Measurements from ENCODE around the gene SMYD3.

Gene SMYD3

DNA sequence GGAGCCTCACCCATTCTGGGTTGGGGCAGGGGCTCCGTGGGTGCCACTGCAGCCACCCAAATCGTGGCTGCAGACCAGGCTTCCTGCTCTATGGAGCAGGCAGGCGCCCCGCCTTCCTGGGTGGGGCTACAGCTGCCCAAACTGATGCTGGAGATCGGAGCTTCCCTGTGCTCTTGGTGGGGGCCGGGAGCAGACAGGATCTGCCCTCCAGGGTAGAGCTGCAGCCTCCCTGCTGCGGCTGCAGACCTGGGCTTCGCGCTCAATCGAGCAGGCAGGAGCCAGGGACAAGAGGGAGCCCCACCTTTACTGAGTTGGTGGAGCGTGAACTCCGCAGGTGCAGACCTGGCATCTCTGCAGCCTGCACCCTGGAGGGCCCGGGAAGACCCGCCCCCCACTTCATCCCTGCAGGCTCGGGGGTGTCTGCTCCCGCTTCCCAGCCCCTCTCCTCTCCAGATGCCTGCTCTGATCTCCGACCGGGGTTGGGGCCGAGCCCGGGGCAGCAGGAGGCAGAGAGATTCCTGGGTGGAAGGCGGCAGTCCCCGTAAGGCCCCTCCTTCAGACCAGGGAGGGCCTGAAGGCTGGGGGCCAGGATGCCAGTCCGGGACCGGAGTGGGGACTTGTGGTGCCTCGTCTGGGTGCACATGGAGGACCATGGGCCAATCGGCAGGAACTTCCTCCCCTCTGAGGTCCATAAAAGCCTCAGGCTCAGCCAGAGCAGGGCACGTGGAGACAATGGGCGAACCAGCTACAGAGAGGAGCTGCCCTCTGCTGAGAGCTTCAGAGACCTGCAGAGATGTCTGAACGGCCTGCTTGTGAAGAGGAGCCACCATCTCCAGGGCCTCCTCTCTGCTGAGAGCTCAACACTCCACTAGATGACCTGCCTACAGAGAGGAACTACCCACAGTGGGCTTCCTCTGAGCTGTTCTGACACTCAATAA, 359.3 kb downstream of the SMYD3 start:
- Histone ChIP-seq H3K27ac (ENCODE audit: low read depth, low read length) (no peak overlapping the region), H3K4me3 (ENCODE audit: low read depth in 1 of 2, low read length in 2 of 2) (no peak overlapping the region), H3K9ac (ENCODE audit: low read length) (no peak overlapping the region)

DNA sequence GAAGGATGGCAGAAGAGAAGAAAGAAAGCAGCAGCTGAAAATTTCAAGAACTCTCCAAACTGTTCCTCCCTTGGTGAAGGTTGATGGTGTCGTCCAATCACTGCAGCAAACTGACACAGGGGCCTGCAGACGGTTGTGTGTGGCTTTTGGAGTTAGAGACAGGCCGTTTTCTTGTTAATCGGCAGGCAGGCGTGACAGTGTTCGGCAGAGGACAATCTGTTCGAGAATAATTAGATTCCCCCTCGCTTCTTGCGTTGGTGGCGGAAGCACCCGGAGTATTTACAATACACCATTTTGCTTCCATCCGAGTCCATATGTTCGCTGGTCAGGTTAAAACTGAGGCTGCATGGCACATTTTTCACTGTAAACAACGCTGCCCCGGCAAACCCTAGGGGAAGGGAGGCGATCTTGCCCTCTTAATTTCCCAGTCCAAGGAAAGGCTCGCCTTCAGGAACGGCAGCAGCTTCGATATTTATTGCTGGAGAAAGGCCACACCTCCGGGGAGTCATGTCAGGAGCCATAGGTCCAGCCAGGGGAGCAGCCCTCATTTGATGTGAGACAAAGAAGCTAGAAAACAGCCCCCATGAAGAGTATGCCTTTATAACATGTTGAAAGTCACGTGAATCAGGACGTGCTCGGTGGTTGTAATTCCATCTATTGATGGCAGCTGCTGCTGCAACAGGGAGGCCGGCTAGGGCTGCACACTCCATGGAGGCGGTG, 360.1 kb downstream of the SMYD3 start:
- Histone ChIP-seq H3K4me3 (ENCODE audit: low read depth in 1 of 2, low read length in 2 of 2) (no peak overlapping the region), H3K27ac (ENCODE audit: low read depth, low read length) (no peak overlapping the region), H3K9me3 (ENCODE audit: low read length) (no peaks in the 10 kb centered on the region), H3K36me3 (ENCODE audit: insufficient read depth, low read length) (no peaks in the 10 kb centered on the region), H3K9ac (ENCODE audit: low read length) (no peak overlapping the region), H3K27me3 (ENCODE audit: control insufficient read depth in 1 of 2, insufficient read depth in 2 of 2, low read length in 2 of 2) (no peaks in the 10 kb centered on the region), H3K4me1 (ENCODE audit: insufficient read depth, low read length) (no peaks in the 10 kb centered on the region)

More for the DNA sequence above, 359.3 kb downstream of the SMYD3 start:
- H3K4me1 ChIP-seq (ENCODE audit: insufficient read depth, low read length), result no peaks in the 10 kb centered on the region
- H3K27me3 ChIP-seq (ENCODE audit: control insufficient read depth in 1 of 2, insufficient read depth in 2 of 2, low read length in 2 of 2), result no peaks in the 10 kb centered on the region
- H3K9me3 ChIP-seq (ENCODE audit: low read length), result no peaks in the 10 kb centered on the region
- H3K36me3 ChIP-seq (ENCODE audit: insufficient read depth, low read length), result no peaks in the 10 kb centered on the region

DNA sequence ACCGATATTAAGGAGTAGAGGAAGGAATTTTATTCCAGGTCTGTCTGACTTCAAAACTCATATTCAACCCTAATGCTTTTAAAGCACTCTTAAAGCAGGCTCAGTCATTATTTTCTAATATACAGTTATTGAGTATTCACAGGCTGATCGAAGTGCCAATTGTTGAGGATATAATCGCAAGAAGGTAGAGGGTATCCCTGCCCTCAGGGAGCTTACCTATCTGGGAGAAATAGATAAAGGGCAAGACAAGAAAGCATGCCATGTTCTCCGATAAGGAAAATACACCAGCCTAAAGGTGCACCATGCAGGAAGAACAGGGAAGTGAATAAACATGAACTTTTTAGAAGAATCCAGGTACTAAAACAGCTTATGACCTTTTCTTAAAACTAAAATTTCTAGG, 361.2 kb downstream of the SMYD3 start:
- no peak overlapping the region for H3K9ac ChIP-seq (ENCODE audit: low read length)
- no peaks in the 10 kb centered on the region for H3K4me1 ChIP-seq (ENCODE audit: insufficient read depth, low read length)
- H3K27ac ChIP-seq (ENCODE audit: low read depth, low read length), result no peak overlapping the region
- no peaks in the 10 kb centered on the region for H3K27me3 ChIP-seq (ENCODE audit: control insufficient read depth in 1 of 2, insufficient read depth in 2 of 2, low read length in 2 of 2)
- no peaks in the 10 kb centered on the region for H3K36me3 ChIP-seq (ENCODE audit: insufficient read depth, low read length)
- no peaks in the 10 kb centered on the region for H3K9me3 ChIP-seq (ENCODE audit: low read length)
- H3K4me3 ChIP-seq (ENCODE audit: low read depth in 1 of 2, low read length in 2 of 2), result no peak overlapping the region

DNA sequence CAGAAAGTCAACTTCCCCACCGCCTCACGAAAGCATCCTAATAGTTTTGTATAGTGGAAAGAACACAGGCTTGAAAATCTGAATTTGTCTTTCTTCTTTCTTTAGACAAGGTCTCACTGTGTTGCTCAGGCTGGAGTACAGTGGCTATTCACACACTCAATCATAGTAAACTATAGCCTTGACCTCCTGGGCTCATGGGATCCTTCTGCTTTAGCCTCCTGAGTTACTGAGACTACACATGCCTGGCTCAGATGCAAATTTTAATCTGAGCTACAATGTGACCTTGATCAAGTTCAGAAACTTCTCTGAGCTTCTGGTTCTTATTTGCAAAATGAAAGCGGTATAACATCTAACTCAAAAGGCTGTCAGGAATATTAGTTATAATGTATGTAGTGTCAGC, 362.1 kb downstream of the SMYD3 start:
- H3K27ac ChIP-seq (ENCODE audit: low read depth, low read length), result no peak overlapping the region
- no peaks in the 10 kb centered on the region for H3K27me3 ChIP-seq (ENCODE audit: control insufficient read depth in 1 of 2, insufficient read depth in 2 of 2, low read length in 2 of 2)
- H3K36me3 ChIP-seq (ENCODE audit: insufficient read depth, low read length), result no peaks in the 10 kb centered on the region
- H3K4me1 ChIP-seq (ENCODE audit: insufficient read depth, low read length), result no peaks in the 10 kb centered on the region
- H3K9ac ChIP-seq (ENCODE audit: low read length), result no peak overlapping the region
- H3K9me3 ChIP-seq (ENCODE audit: low read length), result no peaks in the 10 kb centered on the region
- H3K4me3 ChIP-seq (ENCODE audit: low read depth in 1 of 2, low read length in 2 of 2), result no peak overlapping the region

DNA sequence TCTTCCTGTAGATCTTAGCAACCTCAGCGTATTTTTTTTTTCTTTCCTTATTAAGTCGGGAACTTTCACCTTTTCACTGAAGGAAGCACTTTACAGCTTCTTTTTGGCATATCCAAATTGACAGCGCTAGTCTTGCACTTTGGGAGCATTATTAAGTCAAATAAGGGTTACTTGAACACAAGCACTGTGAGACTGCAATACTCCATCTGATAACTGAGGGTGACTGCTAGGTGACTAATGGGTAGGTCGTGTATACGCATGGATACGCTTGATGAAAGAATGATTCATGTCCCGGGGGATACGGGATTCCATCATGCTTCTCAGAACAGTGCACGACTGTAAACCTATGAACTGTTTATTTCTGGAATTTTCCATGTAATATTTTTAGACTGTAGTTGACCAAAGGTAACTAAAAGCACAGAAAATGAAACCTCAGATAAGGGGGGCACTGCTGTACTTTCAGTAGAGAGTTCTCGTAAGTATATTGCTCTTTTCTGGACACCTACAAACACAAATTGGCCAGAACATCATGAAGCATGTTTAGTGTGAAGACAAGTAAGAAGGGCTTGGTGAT, 364.7 kb downstream of the SMYD3 start:
- H3K27ac ChIP-seq (ENCODE audit: low read depth, low read length), result no peak overlapping the region
- no peak overlapping the region for H3K4me3 ChIP-seq (ENCODE audit: low read depth in 1 of 2, low read length in 2 of 2)
- no peak overlapping the region for H3K9ac ChIP-seq (ENCODE audit: low read length)
- H3K9me3 ChIP-seq (ENCODE audit: low read length), result no peaks in the 10 kb centered on the region
- H3K36me3 ChIP-seq (ENCODE audit: insufficient read depth, low read length), result no peaks in the 10 kb centered on the region
- H3K27me3 ChIP-seq (ENCODE audit: control insufficient read depth in 1 of 2, insufficient read depth in 2 of 2, low read length in 2 of 2), result no peaks in the 10 kb centered on the region
- H3K4me1 ChIP-seq (ENCODE audit: insufficient read depth, low read length), result no peaks in the 10 kb centered on the region

DNA sequence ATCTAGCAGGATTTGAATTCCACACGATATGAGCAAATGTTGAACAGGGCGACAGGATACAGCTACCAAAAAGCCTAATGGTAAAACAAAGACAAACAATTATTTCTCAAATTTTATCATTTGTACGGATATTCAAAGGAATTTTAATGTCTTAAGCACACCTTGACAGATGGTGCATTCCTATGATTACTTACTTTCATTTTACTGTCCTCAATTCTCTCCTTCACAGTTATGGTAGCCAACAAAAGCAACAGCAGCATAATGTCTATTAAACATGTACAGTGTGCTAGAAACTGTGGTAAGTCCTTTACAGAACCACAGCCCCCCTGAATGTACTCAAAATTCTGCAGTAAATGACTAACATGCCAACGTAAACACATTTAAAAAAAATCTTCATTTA, 365.8 kb downstream of the SMYD3 start:
- Histone ChIP-seq H3K27ac (ENCODE audit: low read depth, low read length) (no peak overlapping the region), H3K27me3 (ENCODE audit: control insufficient read depth in 1 of 2, insufficient read depth in 2 of 2, low read length in 2 of 2) (no peaks in the 10 kb centered on the region), H3K4me1 (ENCODE audit: insufficient read depth, low read length) (no peaks in the 10 kb centered on the region), H3K9ac (ENCODE audit: low read length) (no peak overlapping the region), H3K4me3 (ENCODE audit: low read depth in 1 of 2, low read length in 2 of 2) (no peak overlapping the region), H3K9me3 (ENCODE audit: low read length) (no peaks in the 10 kb centered on the region), H3K36me3 (ENCODE audit: insufficient read depth, low read length) (no peaks in the 10 kb centered on the region)

DNA sequence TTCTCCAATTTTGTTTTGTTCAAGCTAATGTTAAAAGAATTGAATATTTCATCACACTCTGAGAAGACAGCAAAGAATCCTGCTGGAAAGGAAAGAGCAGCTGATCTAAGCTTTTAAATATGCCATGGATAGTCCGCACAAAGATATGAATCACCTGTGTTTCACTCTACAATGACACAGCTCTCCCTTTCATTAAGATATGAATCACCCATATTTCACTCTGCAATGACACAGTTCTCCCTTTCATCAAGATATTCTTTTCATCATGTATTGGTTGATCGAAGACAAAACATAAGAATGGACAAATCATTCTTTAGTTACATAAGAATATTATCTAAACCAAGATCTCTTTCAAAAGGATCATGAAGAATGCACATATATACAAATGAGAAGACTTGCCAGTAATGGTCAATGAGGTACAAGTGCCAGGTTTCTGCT, 367.3 kb downstream of the SMYD3 start:
- H3K27me3 ChIP-seq (ENCODE audit: control insufficient read depth in 1 of 2, insufficient read depth in 2 of 2, low read length in 2 of 2), result no peaks in the 10 kb centered on the region
- H3K36me3 ChIP-seq (ENCODE audit: insufficient read depth, low read length), result no peaks in the 10 kb centered on the region
- no peak overlapping the region for H3K9ac ChIP-seq (ENCODE audit: low read length)
- H3K27ac ChIP-seq (ENCODE audit: low read depth, low read length), result no peak overlapping the region
- no peak overlapping the region for H3K4me3 ChIP-seq (ENCODE audit: low read depth in 1 of 2, low read length in 2 of 2)
- no peaks in the 10 kb centered on the region for H3K9me3 ChIP-seq (ENCODE audit: low read length)
- H3K4me1 ChIP-seq (ENCODE audit: insufficient read depth, low read length), result no peaks in the 10 kb centered on the region

DNA sequence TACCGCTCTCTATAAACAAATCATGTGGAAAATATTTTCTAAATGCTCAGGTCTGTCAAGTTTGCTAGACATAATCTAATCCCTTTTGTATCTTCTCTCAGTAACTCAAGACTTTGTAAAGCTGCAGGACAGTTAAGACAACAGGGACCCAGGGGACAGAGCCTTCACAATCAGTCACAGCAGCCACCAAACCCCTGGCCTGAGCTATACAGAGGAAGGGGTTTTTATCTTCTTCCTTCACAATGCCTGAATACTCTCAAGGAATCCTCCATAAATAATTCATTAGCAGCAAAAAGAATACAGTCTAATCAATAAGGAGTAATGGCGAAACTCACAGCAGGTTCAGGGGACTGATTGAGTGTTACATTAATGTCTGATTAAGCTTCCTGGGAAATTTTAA, 368.3 kb downstream of the SMYD3 start:
- H3K27ac ChIP-seq (ENCODE audit: low read depth, low read length), result no peak overlapping the region
- no peaks in the 10 kb centered on the region for H3K4me1 ChIP-seq (ENCODE audit: insufficient read depth, low read length)
- H3K4me3 ChIP-seq (ENCODE audit: low read depth in 1 of 2, low read length in 2 of 2), result no peak overlapping the region
- H3K27me3 ChIP-seq (ENCODE audit: control insufficient read depth in 1 of 2, insufficient read depth in 2 of 2, low read length in 2 of 2), result no peaks in the 10 kb centered on the region
- H3K36me3 ChIP-seq (ENCODE audit: insufficient read depth, low read length), result no peaks in the 10 kb centered on the region
- H3K9ac ChIP-seq (ENCODE audit: low read length), result no peak overlapping the region
- H3K9me3 ChIP-seq (ENCODE audit: low read length), result no peaks in the 10 kb centered on the region

DNA sequence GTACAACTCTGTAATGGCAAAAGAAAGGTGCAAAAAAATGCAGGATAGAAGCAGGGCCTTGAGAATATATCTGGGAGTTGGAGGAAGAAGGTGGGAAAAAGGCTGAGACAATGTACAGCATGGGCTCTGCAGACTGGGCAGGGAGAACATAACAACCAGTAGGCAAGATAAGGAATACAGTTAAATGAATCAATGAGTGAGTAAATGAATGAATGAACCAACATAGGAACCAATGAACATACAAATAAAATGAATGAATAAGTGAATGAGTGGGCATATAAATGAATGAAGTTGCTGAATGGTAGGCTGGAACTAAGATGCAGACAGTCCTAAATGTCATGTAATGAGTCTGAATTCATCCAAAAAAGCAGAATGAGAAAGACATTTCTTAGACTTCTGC, 370.6 kb downstream of the SMYD3 start:
- Histone ChIP-seq H3K9me3 (ENCODE audit: low read length) (no peaks in the 10 kb centered on the region), H3K4me3 (ENCODE audit: low read depth in 1 of 2, low read length in 2 of 2) (no peak overlapping the region), H3K9ac (ENCODE audit: low read length) (no peak overlapping the region), H3K27me3 (ENCODE audit: control insufficient read depth in 1 of 2, insufficient read depth in 2 of 2, low read length in 2 of 2) (no peaks in the 10 kb centered on the region), H3K27ac (ENCODE audit: low read depth, low read length) (no peak overlapping the region), H3K36me3 (ENCODE audit: insufficient read depth, low read length) (no peaks in the 10 kb centered on the region), H3K4me1 (ENCODE audit: insufficient read depth, low read length) (no peaks in the 10 kb centered on the region)

DNA sequence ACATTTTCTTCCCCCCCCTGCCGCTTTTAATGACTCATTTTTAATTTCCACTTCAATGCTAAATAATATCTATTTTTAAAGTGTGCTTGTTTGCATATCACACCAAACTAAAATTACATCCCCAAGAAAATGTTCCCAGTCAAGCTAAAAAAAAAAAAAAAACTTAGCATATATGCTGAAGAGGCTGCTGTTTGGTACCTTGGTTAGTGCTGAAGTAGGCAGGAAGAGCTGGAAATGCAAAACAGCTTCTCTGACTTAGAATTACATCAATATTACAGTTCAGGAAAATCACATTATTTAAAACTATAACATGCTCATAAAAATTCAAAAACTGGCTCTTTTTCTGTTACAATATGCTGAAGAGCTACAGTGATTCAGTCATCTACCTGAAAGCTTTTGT, 372.3 kb downstream of the SMYD3 start:
- H3K4me1 ChIP-seq (ENCODE audit: insufficient read depth, low read length), result no peaks in the 10 kb centered on the region
- H3K4me3 ChIP-seq (ENCODE audit: low read depth in 1 of 2, low read length in 2 of 2), result no peak overlapping the region
- H3K9me3 ChIP-seq (ENCODE audit: low read length), result no peaks in the 10 kb centered on the region
- no peak overlapping the region for H3K9ac ChIP-seq (ENCODE audit: low read length)
- no peaks in the 10 kb centered on the region for H3K27me3 ChIP-seq (ENCODE audit: control insufficient read depth in 1 of 2, insufficient read depth in 2 of 2, low read length in 2 of 2)
- H3K36me3 ChIP-seq (ENCODE audit: insufficient read depth, low read length), result no peaks in the 10 kb centered on the region
- H3K27ac ChIP-seq (ENCODE audit: low read depth, low read length), result no peak overlapping the region

DNA sequence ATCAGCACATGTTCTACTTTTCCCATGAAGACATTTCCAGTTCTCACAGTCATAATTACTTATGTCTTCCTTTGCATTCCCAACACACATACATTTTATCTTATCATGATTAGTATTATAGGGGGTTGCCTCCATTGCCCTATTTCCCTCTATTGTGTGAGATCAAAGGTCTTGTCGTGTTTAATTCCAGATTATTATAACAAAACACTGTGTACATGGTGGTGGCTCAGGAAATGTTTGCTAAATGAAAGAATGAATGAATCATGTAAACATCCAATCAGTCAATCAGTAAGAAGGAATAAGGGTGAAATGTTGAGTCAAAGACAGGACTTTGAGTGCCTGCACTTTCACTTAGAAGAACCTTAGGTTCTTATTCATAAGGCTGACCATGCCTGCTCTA, 376.0 kb downstream of the SMYD3 start:
- H3K4me3 ChIP-seq (ENCODE audit: low read depth in 1 of 2, low read length in 2 of 2), result no peak overlapping the region
- no peaks in the 10 kb centered on the region for H3K9me3 ChIP-seq (ENCODE audit: low read length)
- no peaks in the 10 kb centered on the region for H3K27me3 ChIP-seq (ENCODE audit: control insufficient read depth in 1 of 2, insufficient read depth in 2 of 2, low read length in 2 of 2)
- H3K27ac ChIP-seq (ENCODE audit: low read depth, low read length), result no peak overlapping the region
- H3K4me1 ChIP-seq (ENCODE audit: insufficient read depth, low read length), result no peaks in the 10 kb centered on the region
- no peaks in the 10 kb centered on the region for H3K36me3 ChIP-seq (ENCODE audit: insufficient read depth, low read length)
- H3K9ac ChIP-seq (ENCODE audit: low read length), result no peak overlapping the region
